Tibial nerve (tissue), 4 donors: ENCODE measurements around the gene COPE. TPM values are rescaled to one million over a fixed set of nuclear protein-coding genes. Genes with fewer than 3 reads are reported as not detected.

Experiments
- DNase-seq, 2 donors: peaks; one replicate each; pipeline ENCODE4 v3.0.0-alpha.2; 2019; ENCODE audit warnings: low spot score in 2 of 2
- H3K27ac ChIP-seq, 4 donors: fragments of 200-600 bp; sonication (generic) in 3 of 4; one replicate each; pipeline ENCODE4 v1.5.1; 2017 to 2019; ENCODE audit warnings: mild to moderate bottlenecking in 1 of 4
- H3K27me3 ChIP-seq, 2 donors: fragments of 200-600 bp; sonication (generic) in 1 of 2; one replicate each; pipeline versions ENCODE4 v1.5.1 to v1.6.0; 2017 to 2019
- H3K36me3 ChIP-seq, 3 donors: fragments of 200-600 bp; sonication (generic); one replicate each; pipeline ENCODE4 v1.5.1; 2018 to 2019
- H3K4me1 ChIP-seq, 4 donors: fragments of 200-600 bp; sonication (generic) in 3 of 4; one replicate each; pipeline ENCODE4 v1.5.1; 2017 to 2019
- H3K4me3 ChIP-seq, 4 donors: fragments of 200-600 bp; sonication (generic) in 3 of 4; one replicate each; pipeline ENCODE4 v1.5.1; 2017 to 2019; ENCODE audit warnings: mild to moderate bottlenecking in 1 of 4, moderate library complexity in 1 of 4
- H3K9me3 ChIP-seq, 4 donors: fragments of 200-600 bp; sonication (generic) in 3 of 4; one replicate each; pipeline ENCODE4 v1.5.1; 2017 to 2019
- CTCF ChIP-seq, 5 experiments: fragments of 200-600 bp in 3 of 5; fragments of 450-650 bp in 2 of 5; sonication (generic) in 3 of 5; IDR thresholded peaks; one replicate each; pipeline ENCODE4 v1.5.1; 2016 to 2019; ENCODE audit warnings: antibody characterized with exemption in 5 of 5, mild to moderate bottlenecking in 3 of 5, moderate library complexity in 2 of 5
- EP300 ChIP-seq, 2 donors: sonication (generic); formaldehyde crosslinking; IDR thresholded peaks; one replicate each; pipeline ENCODE4 v1.6.1; 2017; ENCODE audit warnings: antibody characterized with exemption in 2 of 2, mild to moderate bottlenecking in 1 of 2
- POLR2A ChIP-seq, 2 donors: fragments of 450-650 bp; IDR thresholded peaks; one replicate each; pipeline ENCODE4 v1.6.1; 2017; ENCODE audit warnings: antibody characterized with exemption in 2 of 2, mild to moderate bottlenecking in 2 of 2, moderate library complexity in 2 of 2
- WGBS, 2 donors: methylation state at CpG; one replicate each; pipeline ENCODE4 v1.1.5; 2018; 5-methylcytosine and 5-hydroxymethylcytosine counted together
- total RNA-seq, 4 donors: library from RNA; depleted of rRNA; stranded (reverse); fragments of >200 nt; gene quantifications; one replicate each; pipeline ENCODE4 v1.1.0, GENCODE V29; 2016

COPE gene
- total RNA-seq, 4 donors from 2014 or later: 151 to 266 (median 183) TPM

GRCh38 chr19:18951721-18952281 is 32.6 kb upstream of the COPE start:
- Histone ChIP-seq H3K36me3 (no peaks in the 10 kb centered on the region), H3K27ac (no peak overlapping the region), H3K27me3 (no peaks in the 10 kb centered on the region), H3K4me3 (no peak overlapping the region), H3K9me3 (no peaks in the 10 kb centered on the region), H3K4me1 (no peaks in the 10 kb centered on the region)
- DNase-seq: no peak
- TF ChIP-seq CTCF (IDR thresholded peaks at IDR 0.05) (no peak), POLR2A (IDR thresholded peaks at IDR 0.05) (no peak), EP300 (IDR thresholded peaks at IDR 0.05) (no peak)
- 91% methylated on average over 7 of the region's 7 CpGs for WGBS, 2 donors

- no peaks in the 10 kb centered on the region for H3K9me3 ChIP-seq
- H3K36me3 ChIP-seq: peaks cover 0 to 3% (median 0%) of the 10 kb centered on the region in 3 donors
- no peak overlapping the region for H3K27ac ChIP-seq
- 89 to 92% methylated on average over 3 of the region's 3 CpGs for WGBS, 2 donors
- H3K27me3 ChIP-seq: no peaks in the 10 kb centered on the region
- no peak for DNase-seq
- no peak overlapping the region for H3K4me3 ChIP-seq
- TF ChIP-seq CTCF (IDR thresholded peaks at IDR 0.05) (no peak), EP300 (IDR thresholded peaks at IDR 0.05) (no peak), POLR2A (IDR thresholded peaks at IDR 0.05) (no peak)
- H3K4me1 ChIP-seq: no peaks in the 10 kb centered on the region
These were observed 30.7 kb upstream of the COPE start for GRCh38 chr19:18949858-18950257.

DNA sequence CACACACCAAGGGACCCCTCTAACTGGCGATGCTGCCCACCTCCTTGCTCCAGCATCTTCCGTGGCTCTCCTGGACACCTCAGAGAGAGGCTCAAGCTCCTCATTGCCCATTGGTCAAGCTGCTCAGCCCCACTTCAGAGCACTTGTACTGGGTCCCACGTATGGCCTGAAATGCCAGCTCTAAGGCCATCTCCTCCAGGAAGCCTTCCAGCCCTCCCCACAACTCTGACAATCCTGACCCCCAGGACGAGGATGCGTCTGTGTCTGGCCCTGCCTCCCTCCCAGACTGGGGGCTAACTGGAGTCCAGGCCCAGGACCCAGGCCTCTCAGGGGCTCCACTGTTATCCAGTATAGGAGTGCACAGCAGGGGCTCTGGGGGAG is 29.8 kb upstream of the COPE start:
- TF ChIP-seq POLR2A (IDR thresholded peaks at IDR 0.05) (no peak), EP300 (IDR thresholded peaks at IDR 0.05) (no peak), CTCF (IDR thresholded peaks at IDR 0.05) (no peak)
- DNase-seq: no peak
- H3K4me3 ChIP-seq: no peak overlapping the region
- H3K27me3 ChIP-seq: no peaks in the 10 kb centered on the region
- 61 to 75% methylated on average over 5 of the region's 5 CpGs for WGBS, 2 donors
- H3K9me3 ChIP-seq: no peaks in the 10 kb centered on the region
- no peaks in the 10 kb centered on the region for H3K4me1 ChIP-seq
- peaks cover 0 to 3% (median 0%) of the 10 kb centered on the region in 3 donors for H3K36me3 ChIP-seq
- no peak overlapping the region for H3K27ac ChIP-seq

- no peak overlapping the region for H3K27ac ChIP-seq
- no peaks in the 10 kb centered on the region for H3K9me3 ChIP-seq
- 79 to 95% methylated on average over 13 to 14 of the region's 15 CpGs for WGBS, 2 donors
- H3K36me3 ChIP-seq: peaks cover 0 to 3% (median 0%) of the 10 kb centered on the region in 3 donors
- H3K27me3 ChIP-seq: no peaks in the 10 kb centered on the region
- no peak for DNase-seq
- TF ChIP-seq POLR2A (IDR thresholded peaks at IDR 0.05) (no peak), CTCF (IDR thresholded peaks at IDR 0.05) (no peak), EP300 (IDR thresholded peaks at IDR 0.05) (no peak)
- no peaks in the 10 kb centered on the region for H3K4me1 ChIP-seq
- no peak overlapping the region for H3K4me3 ChIP-seq
These were observed 29.1 kb upstream of the COPE start for GRCh38 chr19:18948075-18948975.

DNA sequence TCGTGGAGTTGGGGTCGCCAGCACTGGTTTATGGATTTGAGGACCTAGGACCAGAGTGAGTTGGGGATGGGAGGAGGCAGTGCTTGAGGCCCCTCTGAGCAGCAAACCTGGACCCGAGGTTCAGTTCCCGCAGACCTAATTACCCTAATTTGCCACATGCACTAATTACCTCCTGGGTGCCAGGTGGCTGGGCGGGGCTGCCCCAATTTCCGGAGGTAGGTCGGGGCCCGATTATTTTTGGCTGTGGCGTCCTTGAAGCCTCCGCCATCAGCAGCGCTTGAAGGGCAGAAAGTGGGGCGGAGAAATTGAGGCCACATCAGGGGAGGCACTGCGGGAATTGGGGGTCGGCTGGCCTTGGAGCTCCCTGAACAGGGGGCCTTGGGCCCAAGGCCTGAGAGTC is 27.7 kb upstream of the COPE start:
- TF ChIP-seq POLR2A (IDR thresholded peaks at IDR 0.05) (no peak), EP300 (IDR thresholded peaks at IDR 0.05) (no peak), CTCF (IDR thresholded peaks at IDR 0.05) (no peak)
- no peaks in the 10 kb centered on the region for H3K9me3 ChIP-seq
- peaks cover 0 to 3% (median 0%) of the 10 kb centered on the region in 3 donors for H3K36me3 ChIP-seq
- H3K4me3 ChIP-seq: no peak overlapping the region
- H3K4me1 ChIP-seq: no peaks in the 10 kb centered on the region
- H3K27me3 ChIP-seq: no peaks in the 10 kb centered on the region
- no peak for DNase-seq
- H3K27ac ChIP-seq: no peak overlapping the region
- 81 to 84% methylated on average over 12 to 14 of the region's 14 CpGs for WGBS, 2 donors
